ENCODE measurements around the gene PLEKHA3.

PLEKHA3 gene

GRCh38 chr2:178498137-178498536 lies 17.9 kb downstream of the PLEKHA3 start:
- peaks cover 6% of the 10 kb centered on the region for H3K4me1 Mint-ChIP-seq
- H3K9me3 Mint-ChIP-seq = no peaks in the 10 kb centered on the region
- no peak for ATAC-seq (ENCODE audit: low read depth)
- peaks cover 37% of the 10 kb centered on the region for H3K36me3 Mint-ChIP-seq
- no peak overlapping the region for H3K4me3 Mint-ChIP-seq
- H3K27me3 Mint-ChIP-seq = no peaks in the 10 kb centered on the region
- DNase-seq (ENCODE audit: low spot score in 2 of 2) = no peak
- no peak overlapping the region for H3K27ac Mint-ChIP-seq

- ATAC-seq (ENCODE audit: low read depth) (no peak), DNase-seq (ENCODE audit: low spot score in 2 of 2) (no peak)
- no peak overlapping the region for H3K27ac Mint-ChIP-seq
- peaks cover 6% of the 10 kb centered on the region for H3K4me1 Mint-ChIP-seq
- H3K27me3 Mint-ChIP-seq = no peaks in the 10 kb centered on the region
- no peak overlapping the region for H3K4me3 Mint-ChIP-seq
- no peaks in the 10 kb centered on the region for H3K9me3 Mint-ChIP-seq
- peaks cover 34% of the 10 kb centered on the region for H3K36me3 Mint-ChIP-seq
Measured at GRCh38 chr2:178499640-178500039, 19.4 kb downstream of the PLEKHA3 start.

GRCh38 chr2:178502751-178503150 lies 22.5 kb downstream of the PLEKHA3 start:
- no peak for ATAC-seq (ENCODE audit: low read depth)
- Mint-ChIP-seq H3K9me3 (no peaks in the 10 kb centered on the region), H3K4me3 (no peak overlapping the region), H3K4me1 (peaks cover 4% of the 10 kb centered on the region), H3K27me3 (no peaks in the 10 kb centered on the region), H3K36me3 (peaks cover 23% of the 10 kb centered on the region), H3K27ac (no peak overlapping the region)
- DNase-seq (ENCODE audit: low spot score in 2 of 2) = no peak

GRCh38 chr2:178506101-178506500 lies 25.8 kb downstream of the PLEKHA3 start:
- Mint-ChIP-seq H3K27ac (no peak overlapping the region), H3K4me1 (peaks cover 2% of the 10 kb centered on the region), H3K4me3 (no peak overlapping the region), H3K9me3 (no peaks in the 10 kb centered on the region), H3K27me3 (no peaks in the 10 kb centered on the region), H3K36me3 (peaks cover 17% of the 10 kb centered on the region)
- ATAC-seq (ENCODE audit: low read depth) (no peak), DNase-seq (ENCODE audit: low spot score in 2 of 2) (no peak)

GRCh38 chr2:178506524-178506923 lies 26.3 kb downstream of the PLEKHA3 start:
- no peak for ATAC-seq (ENCODE audit: low read depth)

GRCh38 chr2:178506949-178507348 lies 26.7 kb downstream of the PLEKHA3 start:
- no peak for ATAC-seq (ENCODE audit: low read depth)
- no peak overlapping the region for H3K27ac Mint-ChIP-seq
- no peak overlapping the region for H3K4me3 Mint-ChIP-seq
- H3K27me3 Mint-ChIP-seq = no peaks in the 10 kb centered on the region
- no peak for DNase-seq (ENCODE audit: low spot score in 2 of 2)
- H3K36me3 Mint-ChIP-seq = peaks cover 17% of the 10 kb centered on the region
- H3K9me3 Mint-ChIP-seq = no peaks in the 10 kb centered on the region
- H3K4me1 Mint-ChIP-seq = peaks cover 2% of the 10 kb centered on the region

More at GRCh38 chr2:178506524-178506923, 26.3 kb downstream of the PLEKHA3 start:
- H3K27me3 Mint-ChIP-seq = no peaks in the 10 kb centered on the region
- no peak overlapping the region for H3K27ac Mint-ChIP-seq
- H3K9me3 Mint-ChIP-seq = no peaks in the 10 kb centered on the region
- H3K4me3 Mint-ChIP-seq = no peak overlapping the region
- peaks cover 2% of the 10 kb centered on the region for H3K4me1 Mint-ChIP-seq
- DNase-seq (ENCODE audit: low spot score in 2 of 2) = no peak
- H3K36me3 Mint-ChIP-seq = peaks cover 17% of the 10 kb centered on the region

- no peak for DNase-seq (ENCODE audit: low spot score in 2 of 2)
- H3K4me1 Mint-ChIP-seq = peaks cover 2% of the 10 kb centered on the region
- H3K36me3 Mint-ChIP-seq = peaks cover 14% of the 10 kb centered on the region
- no peak for ATAC-seq (ENCODE audit: low read depth)
- H3K9me3 Mint-ChIP-seq = no peaks in the 10 kb centered on the region
- no peaks in the 10 kb centered on the region for H3K27me3 Mint-ChIP-seq
- no peak overlapping the region for H3K27ac Mint-ChIP-seq
- H3K4me3 Mint-ChIP-seq = no peak overlapping the region
Measured at GRCh38 chr2:178508646-178509045, 28.4 kb downstream of the PLEKHA3 start.

- DNase-seq (ENCODE audit: low spot score in 2 of 2) = no peak
- no peaks in the 10 kb centered on the region for H3K9me3 Mint-ChIP-seq
- no peak overlapping the region for H3K4me3 Mint-ChIP-seq
- no peak overlapping the region for H3K27ac Mint-ChIP-seq
- H3K27me3 Mint-ChIP-seq = no peaks in the 10 kb centered on the region
- ATAC-seq (ENCODE audit: low read depth) = no peak
- peaks cover 16% of the 10 kb centered on the region for H3K36me3 Mint-ChIP-seq
- peaks cover 2% of the 10 kb centered on the region for H3K4me1 Mint-ChIP-seq
Measured at GRCh38 chr2:178510384-178510783, 30.1 kb downstream of the PLEKHA3 start.

- Mint-ChIP-seq H3K9me3 (no peaks in the 10 kb centered on the region), H3K4me1 (peaks cover 2% of the 10 kb centered on the region), H3K4me3 (no peak overlapping the region), H3K27ac (no peak overlapping the region), H3K36me3 (peaks cover 16% of the 10 kb centered on the region), H3K27me3 (no peaks in the 10 kb centered on the region)
- ATAC-seq (ENCODE audit: low read depth) (no peak), DNase-seq (ENCODE audit: low spot score in 2 of 2) (no peak)
Measured at GRCh38 chr2:178512484-178512883, 32.2 kb downstream of the PLEKHA3 start.

- ATAC-seq (ENCODE audit: low read depth) = no peak
- no peaks in the 10 kb centered on the region for H3K4me1 Mint-ChIP-seq
- no peaks in the 10 kb centered on the region for H3K27me3 Mint-ChIP-seq
- H3K27ac Mint-ChIP-seq = no peak overlapping the region
- peaks cover 14% of the 10 kb centered on the region for H3K36me3 Mint-ChIP-seq
- H3K9me3 Mint-ChIP-seq = no peaks in the 10 kb centered on the region
- no peak for DNase-seq (ENCODE audit: low spot score in 2 of 2)
- no peak overlapping the region for H3K4me3 Mint-ChIP-seq
Measured at GRCh38 chr2:178513876-178514275, 33.6 kb downstream of the PLEKHA3 start.

- Mint-ChIP-seq H3K27ac (no peak overlapping the region), H3K9me3 (no peaks in the 10 kb centered on the region), H3K27me3 (no peaks in the 10 kb centered on the region), H3K36me3 (peaks cover 11% of the 10 kb centered on the region), H3K4me3 (no peak overlapping the region), H3K4me1 (no peaks in the 10 kb centered on the region)
- ATAC-seq (ENCODE audit: low read depth) (no peak), DNase-seq (ENCODE audit: low spot score in 2 of 2) (no peak)
Measured at GRCh38 chr2:178514664-178515063, 34.4 kb downstream of the PLEKHA3 start.

- Mint-ChIP-seq H3K9me3 (peaks cover 1% of the 10 kb centered on the region), H3K27ac (no peak overlapping the region), H3K4me3 (no peak overlapping the region), H3K27me3 (no peaks in the 10 kb centered on the region), H3K36me3 (peaks cover 8% of the 10 kb centered on the region), H3K4me1 (peaks cover 6% of the 10 kb centered on the region)
- ATAC-seq (ENCODE audit: low read depth) = no peak
- no peak for DNase-seq (ENCODE audit: low spot score in 2 of 2)
Measured at GRCh38 chr2:178517496-178517895, 37.2 kb downstream of the PLEKHA3 start.

- Mint-ChIP-seq H3K4me1 (peaks cover 18% of the 10 kb centered on the region), H3K27ac (peak overlapping the region; percentile 67), H3K4me3 (peak overlapping the region; percentile 47), H3K9me3 (peaks cover 1% of the 10 kb centered on the region), H3K36me3 (peaks cover 12% of the 10 kb centered on the region), H3K27me3 (no peaks in the 10 kb centered on the region)
- DNase-seq (ENCODE audit: low spot score in 2 of 2) (no peak), ATAC-seq (ENCODE audit: low read depth) (no peak)
Measured at GRCh38 chr2:178521304-178522150, 41.3 kb downstream of the PLEKHA3 start.

- H3K27ac Mint-ChIP-seq = peak overlapping the region; percentile 91
Measured at GRCh38 chr2:178522950-178523595, 42.8 kb downstream of the PLEKHA3 start.

More at GRCh38 chr2:178522950-178523595, 42.8 kb downstream of the PLEKHA3 start:
- H3K9me3 Mint-ChIP-seq = peaks cover 1% of the 10 kb centered on the region
- H3K27me3 Mint-ChIP-seq = no peaks in the 10 kb centered on the region
- H3K4me3 Mint-ChIP-seq = peak overlapping the region; percentile 89
- H3K36me3 Mint-ChIP-seq = peaks cover 20% of the 10 kb centered on the region
- ATAC-seq (ENCODE audit: low read depth) (peak; percentile 98), DNase-seq (ENCODE audit: low spot score in 2 of 2) (peak; percentile 69 to 81)
- H3K4me1 Mint-ChIP-seq = peaks cover 20% of the 10 kb centered on the region

All from memory B cell (primary cell).